Mucosa of descending colon (tissue), 3 donors: ENCODE data around the gene HES2. TPM values are rescaled to one million over a fixed set of nuclear protein-coding genes. Genes with fewer than 3 reads are reported as not detected.
A peak's percentile ranks its signal among the peaks of the same experiment; 100 is the strongest.
"Not testable (repeated sequence)": the region's sequence is repeated elsewhere in the genome, so short reads cannot be mapped to it uniquely, and the experiment has no call there.

ENCODE experiments used
- ATAC-seq: fragments of 200-7000 bp; cut with Tn5 transposase; one replicate; pipeline ENCODE4 v1.9.1; 2020; ENCODE audit warnings: mild to moderate bottlenecking, moderate library complexity
- DNase-seq, 3 donors: peaks; one replicate each; pipeline ENCODE4 v3.0.0-alpha.2; 2020
- H3K36me3 ChIP-seq: fragments of 200-600 bp; one replicate; pipeline ENCODE4 v1.8.0; 2021; ENCODE audit warnings: low read depth, mild to moderate bottlenecking
- H3K4me1 ChIP-seq: fragments of 200-600 bp; one replicate; pipeline ENCODE4 v1.8.0; 2021; ENCODE audit warnings: low read depth, mild to moderate bottlenecking
- H3K4me3 ChIP-seq: fragments of 200-600 bp; one replicate; pipeline ENCODE4 v1.8.0; 2021; ENCODE audit warnings: mild to moderate bottlenecking
- H3K9me3 ChIP-seq: fragments of 200-600 bp; one replicate; pipeline ENCODE4 v1.8.0; 2021; ENCODE audit warnings: mild to moderate bottlenecking
- CTCF ChIP-seq: fragments of 200-600 bp; IDR thresholded peaks from one replicate; pipeline ENCODE4 v1.8.0; 2022; ENCODE audit warnings: antibody characterized with exemption, mild to moderate bottlenecking
- intact Hi-C, 2 donors: fragments of 100-400 bp; cut with DNase I in 1 of 2; cut with micrococcal nuclease in 1 of 2; formaldehyde crosslinking; loops; one replicate each; pipeline versions ENCODE4 v1.11.0 to v1.11.1; 2022; cut with DNase I, micrococcal nuclease
- total RNA-seq, 3 donors: library from RNA; stranded (reverse); fragmentation: NEBNext Ultra II Directional in 2 of 3; extraction: Animal tissue kit (Norgen Biotek cat#: 25700) in 2 of 3; gene quantifications; one replicate each; pipeline versions ENCODE4 v1.2.1 to v1.2.4, GENCODE V29; 2021 to 2023
- donor health status: DM: no; HTN: no; CAD: no; lungs with moderate emphysema.
- donor health status: DM: no; HTN: no; CAD: no.
- donor health status: DM: no; HTN: yes; CAD: no.

The HES2 gene
- total RNA-seq, 3 donors from 2014 or later: 8.6 to 23.0 (median 22.4) TPM

GRCh38 chr1:6456800-6457466 lies 37.2 kb upstream of the HES2 start:
- no peak for TF ChIP-seq CTCF
- Histone ChIP-seq H3K4me1 (peaks cover under 1% of the 10 kb centered on the region), H3K9me3 (no peaks in the 10 kb centered on the region), H3K36me3 (no peaks in the 10 kb centered on the region), H3K4me3 (no peak overlapping the region)
- DNase-seq: no peak
- intact Hi-C loops: no loop called here
- no peak for ATAC-seq

- H3K4me1 ChIP-seq, H3K36me3 ChIP-seq, H3K4me3 ChIP-seq, ATAC-seq, H3K9me3 ChIP-seq, DNase-seq, intact Hi-C loops: not testable (repeated sequence)
Measured at GRCh38 chr1:6455752-6456520, 36.2 kb upstream of the HES2 start.

- Histone ChIP-seq H3K9me3 (no peaks in the 10 kb centered on the region), H3K4me3 (no peak overlapping the region), H3K4me1 (peaks cover 4% of the 10 kb centered on the region), H3K36me3 (no peaks in the 10 kb centered on the region)
- intact Hi-C loops: no loop called here
- peak in 1 of 3 donors; percentile 45 for DNase-seq
- ATAC-seq: no peak
- no peak for TF ChIP-seq CTCF
Measured at GRCh38 chr1:6454856-6455751, 35.4 kb upstream of the HES2 start.

- intact Hi-C loops, ATAC-seq, H3K9me3 ChIP-seq, H3K4me3 ChIP-seq, H3K36me3 ChIP-seq: not testable (repeated sequence)
- DNase-seq: peak in 1 of 3 donors; percentile 50
- H3K4me1 ChIP-seq: peaks cover 12% of the 10 kb centered on the region
Measured at GRCh38 chr1:6453895-6454855, 34.5 kb upstream of the HES2 start.

GRCh38 chr1:6450943-6451373 lies 31.2 kb upstream of the HES2 start:
- no peaks in the 10 kb centered on the region for H3K36me3 ChIP-seq
- H3K9me3 ChIP-seq: no peaks in the 10 kb centered on the region
- peaks cover 28% of the 10 kb centered on the region for H3K4me1 ChIP-seq
- ATAC-seq (peak; percentile 76), DNase-seq (peak; percentile 89 to 91 (median 89))
- no peak overlapping the region for H3K4me3 ChIP-seq
- intact Hi-C loops: no loop called here
- no peak for TF ChIP-seq CTCF

- ATAC-seq, H3K9me3 ChIP-seq, intact Hi-C loops, H3K36me3 ChIP-seq, DNase-seq, H3K4me3 ChIP-seq: not testable (repeated sequence)
- H3K4me1 ChIP-seq: peaks cover 28% of the 10 kb centered on the region
Measured at GRCh38 chr1:6450486-6450885, 30.8 kb upstream of the HES2 start.
